GM18873 (cell line): ENCODE data around the gene THTPA.

Experiments used
- ATAC-seq: cut with Tn5 transposase; IDR thresholded peaks from one replicate; pipeline ENCODE4 v1.9.1; 2021; ENCODE audit warnings: mild to moderate bottlenecking, moderate library complexity, moderate number of reproducible peaks; ENCODE audit not compliant: unreplicated experiment, low FRiP score

Gene THTPA

DNA sequence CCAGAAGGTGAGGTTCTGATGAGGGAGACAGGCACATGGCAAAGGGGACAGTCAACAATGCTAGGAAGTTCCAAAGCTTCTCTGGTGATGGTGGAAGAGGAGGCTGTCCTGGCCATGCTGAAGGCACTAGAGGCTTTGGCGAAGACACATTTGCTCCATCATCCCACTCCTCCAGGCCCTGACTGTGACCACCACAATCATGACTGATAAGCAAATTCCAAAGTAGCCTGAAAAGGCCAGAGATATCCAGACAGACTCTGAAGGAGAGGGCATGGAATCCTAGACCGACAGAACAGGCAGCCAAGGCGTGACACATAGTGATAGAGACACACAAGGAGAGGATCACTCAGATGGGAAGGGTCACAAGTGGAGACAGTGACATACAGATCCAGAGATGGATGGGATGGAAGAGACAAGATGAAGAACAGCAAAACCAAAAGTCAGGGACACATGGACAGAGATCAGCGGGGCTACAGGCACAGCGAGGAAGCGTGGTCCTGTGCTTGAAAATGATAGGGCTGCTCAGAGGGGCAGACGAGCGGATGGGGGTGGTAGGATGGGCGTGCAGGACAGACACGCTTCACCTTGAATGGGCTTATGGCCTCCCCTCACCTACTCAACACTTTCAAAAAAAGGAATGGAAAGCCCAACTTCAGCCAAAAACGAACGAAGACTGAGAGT lies 5.8 kb upstream of the THTPA start:
- no peak for ATAC-seq

- ATAC-seq = no peak
Measured at GRCh38 chr14:23550812-23551265, 5.2 kb upstream of the THTPA start.

- no peak for ATAC-seq
Measured at GRCh38 chr14:23551266-23552028, 4.6 kb upstream of the THTPA start, which contains the start of gene ZFHX2. Gene ZFHX2, minus strand, starts transcription at chr14:23551765. Its CDS starts 16,440 bp downstream, at chr14:23535325.

DNA sequence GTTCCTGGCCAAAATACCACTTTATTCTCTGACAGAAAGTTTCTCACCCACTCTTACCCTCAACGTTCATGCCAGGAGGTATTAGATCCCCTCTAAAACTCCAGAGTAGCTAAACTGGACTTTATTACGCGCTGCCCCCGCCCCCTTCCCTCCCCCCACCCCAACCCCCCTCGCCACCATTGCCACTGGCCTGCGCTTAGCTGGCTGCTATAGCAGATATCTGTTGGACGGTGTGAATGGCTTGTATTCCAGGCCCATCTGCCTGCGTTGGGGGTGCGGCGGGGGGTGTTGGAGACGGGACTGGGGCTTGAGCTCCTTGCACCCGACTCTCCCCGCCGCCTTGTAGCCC lies 564 bp upstream of the THTPA start:
- ATAC-seq = no peak

GRCh38 chr14:23556700-23557440 lies 799 bp downstream of the THTPA start:
- ATAC-seq = no peak

DNA sequence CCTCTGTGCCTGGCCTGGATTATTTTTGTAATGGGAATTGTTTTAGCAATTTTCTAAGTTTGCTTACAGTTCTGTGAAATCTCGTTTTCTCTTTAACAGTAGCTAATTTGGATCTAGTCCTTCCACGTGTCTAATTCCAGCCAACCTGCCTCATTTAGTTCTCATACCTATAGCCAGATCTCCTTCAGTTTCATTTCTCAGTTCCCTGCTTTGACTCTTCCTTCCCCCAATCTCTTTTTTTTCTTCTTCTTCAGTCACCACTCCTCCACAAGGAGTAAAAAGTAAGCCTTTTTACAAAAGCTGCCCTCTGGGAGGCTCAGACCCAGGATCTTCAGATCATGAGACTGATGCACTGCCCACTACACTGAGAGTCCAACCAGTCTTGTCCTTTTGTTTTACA lies 1.4 kb downstream of the THTPA start:
- ATAC-seq = no peak

DNA sequence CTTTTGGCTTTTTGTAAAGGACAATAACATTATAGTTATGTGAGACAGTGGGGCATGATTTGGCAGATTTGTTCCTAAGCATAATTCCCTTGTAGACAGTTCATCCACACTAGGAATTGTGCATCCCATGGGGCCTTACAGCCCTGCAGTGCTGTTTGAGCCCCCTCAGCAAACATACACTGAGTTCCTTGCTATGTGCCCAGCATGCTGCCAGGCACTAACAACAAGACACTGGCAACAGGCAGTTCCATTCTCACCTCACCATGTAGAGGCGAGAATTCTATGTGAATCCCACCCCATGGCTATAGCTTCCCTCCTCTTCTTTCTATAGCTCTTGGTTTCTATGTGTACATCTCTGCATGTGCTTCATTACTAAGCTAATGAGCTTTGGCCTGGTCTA lies 1.9 kb downstream of the THTPA start:
- no peak for ATAC-seq

- no peak for ATAC-seq
Measured at GRCh38 chr14:23558346-23559009, 2.4 kb downstream of the THTPA start.

- ATAC-seq = no peak
Measured at GRCh38 chr14:23559010-23559925, 3.2 kb downstream of the THTPA start.

DNA sequence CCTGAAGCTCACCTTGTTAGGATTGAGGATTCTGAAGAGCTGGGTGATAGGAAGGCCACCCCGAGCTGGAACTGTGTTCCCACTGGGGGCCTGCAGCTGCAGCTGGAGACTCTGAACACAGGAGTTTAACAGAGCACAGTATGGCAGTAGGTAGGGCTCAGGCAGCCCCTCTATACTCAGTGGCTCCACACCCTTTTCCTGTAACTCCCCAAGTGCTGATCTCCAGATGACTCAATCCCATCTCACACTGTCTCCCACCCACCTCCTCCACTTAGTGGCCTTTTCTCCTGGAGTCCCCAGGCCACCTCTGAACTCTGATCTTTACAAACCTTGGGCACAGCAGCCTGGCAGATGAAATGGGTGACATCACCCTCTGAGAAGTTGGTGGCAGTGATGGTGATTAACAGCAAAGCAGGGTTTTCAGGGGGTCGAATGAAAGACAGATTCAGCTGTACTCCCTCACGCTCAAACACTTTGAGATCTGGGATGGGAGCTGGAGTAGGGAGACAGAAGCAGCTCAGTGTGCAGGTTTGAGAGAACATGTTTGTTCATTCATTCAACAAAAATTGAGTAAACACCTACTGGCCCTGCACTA lies 4.0 kb downstream of the THTPA start:
- no peak for ATAC-seq

GRCh38 chr14:23561259-23561658 lies 5.2 kb downstream of the THTPA start:
- no peak for ATAC-seq

- ATAC-seq = no peak
Measured at GRCh38 chr14:23561873-23562821, 6.1 kb downstream of the THTPA start.

- no peak for ATAC-seq
Measured at GRCh38 chr14:23562822-23563472, 6.9 kb downstream of the THTPA start.

GRCh38 chr14:23563473-23564180 lies 7.6 kb downstream of the THTPA start:
- no peak for ATAC-seq

- no peak for ATAC-seq
Measured at GRCh38 chr14:23564181-23564812, 8.2 kb downstream of the THTPA start.

- no peak for ATAC-seq
Measured at GRCh38 chr14:23564876-23565275, 8.8 kb downstream of the THTPA start.

DNA sequence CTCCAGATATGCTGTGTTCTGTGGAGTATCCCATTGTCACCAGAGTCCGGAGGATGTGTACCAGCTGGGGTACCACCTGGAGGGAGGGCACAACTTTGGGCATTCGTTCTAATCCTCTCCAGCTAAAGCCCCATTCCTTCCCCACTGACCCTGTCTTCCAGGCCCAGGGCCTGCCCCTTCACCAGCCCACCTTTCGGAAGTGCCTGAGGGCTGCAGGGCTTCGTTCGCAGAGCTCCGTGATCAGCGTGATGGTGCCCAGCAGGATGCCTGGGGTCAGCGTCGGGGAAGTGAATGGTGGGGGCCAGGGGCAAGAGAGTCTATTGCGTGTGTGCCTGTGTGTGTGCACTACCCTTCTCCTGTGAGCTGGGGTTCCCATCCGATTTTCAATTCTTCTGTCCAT lies 9.6 kb downstream of the THTPA start:
- ATAC-seq = no peak
